ENCODE measurements around the gene CDH4.
A peak's percentile ranks its signal among the peaks of the same experiment; 100 is the strongest.

The CDH4 gene

GRCh38 chr20:61556111-61556510, 304.1 kb downstream of the CDH4 start:
- no peak for DNase-seq (ENCODE audit: low read depth)
- no peak for TF ChIP-seq CTCF (conservative IDR thresholded peaks at IDR 0.05; ENCODE audit: low read depth, low read length)
- no peak overlapping the region for H3K4me3 ChIP-seq (ENCODE audit: low read length)

GRCh38 chr20:61556673-61557072, 304.6 kb downstream of the CDH4 start:
- DNase-seq (ENCODE audit: low read depth), result no peak
- TF ChIP-seq CTCF (conservative IDR thresholded peaks at IDR 0.05; ENCODE audit: low read depth, low read length), result no peak
- no peak overlapping the region for H3K4me3 ChIP-seq (ENCODE audit: low read length)

GRCh38 chr20:61557621-61558020, 305.6 kb downstream of the CDH4 start:
- no peak overlapping the region for H3K4me3 ChIP-seq (ENCODE audit: low read length)
- TF ChIP-seq CTCF (conservative IDR thresholded peaks at IDR 0.05; ENCODE audit: low read depth, low read length), result no peak
- no peak for DNase-seq (ENCODE audit: low read depth)

GRCh38 chr20:61558726-61559125, 306.7 kb downstream of the CDH4 start:
- no peak for DNase-seq (ENCODE audit: low read depth)
- no peak overlapping the region for H3K4me3 ChIP-seq (ENCODE audit: low read length)
- TF ChIP-seq CTCF (conservative IDR thresholded peaks at IDR 0.05; ENCODE audit: low read depth, low read length), result no peak

DNA sequence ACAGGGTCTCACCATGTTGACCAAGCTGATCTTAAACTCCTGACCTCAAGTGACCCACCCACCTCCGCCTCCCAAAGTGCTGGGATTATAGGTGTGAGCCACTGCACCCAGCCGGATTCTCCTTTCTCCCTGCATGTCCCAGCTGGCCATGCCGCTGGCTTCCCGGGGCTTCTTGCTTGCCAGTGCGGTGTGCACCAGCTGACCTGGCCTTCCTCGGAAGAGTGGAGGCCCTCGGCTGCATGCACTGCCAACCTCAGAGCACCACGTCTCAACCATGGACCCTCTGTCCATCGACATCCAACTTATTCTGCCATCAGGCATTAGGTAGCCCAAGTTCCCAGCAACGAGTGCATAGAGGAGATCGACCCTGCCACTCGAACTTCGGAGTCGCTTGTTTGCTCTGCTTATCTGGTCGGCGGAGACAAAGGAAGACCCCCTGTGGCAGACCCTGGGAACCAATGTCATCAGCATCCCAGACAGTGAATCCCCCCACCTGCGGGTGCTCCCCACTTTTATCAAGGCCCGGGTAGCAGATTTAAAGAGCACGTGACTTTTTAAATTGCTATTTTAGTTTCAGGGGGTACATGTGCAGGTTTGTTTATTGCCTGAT, 307.8 kb downstream of the CDH4 start:
- no peak overlapping the region for H3K4me3 ChIP-seq (ENCODE audit: low read length)
- no peak for DNase-seq (ENCODE audit: low read depth)
- TF ChIP-seq CTCF (conservative IDR thresholded peaks at IDR 0.05; ENCODE audit: low read depth, low read length), result no peak

GRCh38 chr20:61560361-61560853, 308.3 kb downstream of the CDH4 start:
- H3K4me3 ChIP-seq (ENCODE audit: low read length), result no peak overlapping the region
- DNase-seq (ENCODE audit: low read depth), result peak; percentile 18
- TF ChIP-seq CTCF (conservative IDR thresholded peaks at IDR 0.05; ENCODE audit: low read depth, low read length), result peak; percentile 43

- no peak overlapping the region for H3K4me3 ChIP-seq (ENCODE audit: low read length)
- no peak for TF ChIP-seq CTCF (conservative IDR thresholded peaks at IDR 0.05; ENCODE audit: low read depth, low read length)
- no peak for DNase-seq (ENCODE audit: low read depth)
Observed at GRCh38 chr20:61561111-61561830, 309.2 kb downstream of the CDH4 start.
